Karpas-422 (cell line): ENCODE results near the gene CELF2. TPM values are rescaled to one million over a fixed set of nuclear protein-coding genes. Genes with fewer than 3 reads are reported as not detected.
A peak's percentile ranks its signal among the peaks of the same experiment; 100 is the strongest.

Experiments
- DNase-seq: peaks from one replicate; pipeline ENCODE4 v3.0.0-alpha.2; 2015
- H2AFZ ChIP-seq: fragments of 200-600 bp; sonication (generic); 2 replicates; pipeline ENCODE4 v1.6.1; 2014; ENCODE audit warnings: antibody characterized with exemption, low read length, mixed read lengths
- H3K27ac ChIP-seq: fragments of 200-600 bp; sonication (generic); 2 replicates; pipeline ENCODE4 v1.5.1; 2014; ENCODE audit warnings: mild to moderate bottlenecking, low read length, moderate library complexity
- H3K27me3 ChIP-seq: fragments of 200-600 bp; sonication (generic); 2 replicates; pipeline ENCODE4 v1.6.1; 2014; ENCODE audit warnings: low read length, mixed read lengths
- H3K36me3 ChIP-seq: fragments of 200-600 bp; sonication (generic); 2 replicates; pipeline ENCODE4 v1.6.1; 2014; ENCODE audit warnings: low read length, mixed read lengths; ENCODE audit not compliant: insufficient read depth
- H3K4me1 ChIP-seq: fragments of 200-600 bp; sonication (generic); 2 replicates; pipeline ENCODE4 v1.6.1; 2014; ENCODE audit warnings: mild to moderate bottlenecking, low read length, mixed read lengths
- H3K4me2 ChIP-seq: fragments of 200-600 bp; sonication (generic); 2 replicates; pipeline ENCODE4 v1.6.1; 2014; ENCODE audit warnings: low read length, low read depth, mild to moderate bottlenecking; ENCODE audit not compliant: poor library complexity, severe bottlenecking
- H3K4me3 ChIP-seq: fragments of 200-600 bp; sonication (generic); 2 replicates; pipeline ENCODE4 v1.5.1; 2014; ENCODE audit warnings: mild to moderate bottlenecking, antibody characterized with exemption, low read length, mixed read lengths
- H3K79me2 ChIP-seq: fragments of 200-600 bp; sonication (generic); 2 replicates; pipeline ENCODE4 v1.6.1; 2014; ENCODE audit warnings: mild to moderate bottlenecking, low read length, mixed read lengths
- H3K9ac ChIP-seq: fragments of 200-600 bp; sonication (generic); 2 replicates; pipeline ENCODE4 v1.6.0; 2014; ENCODE audit warnings: low read length
- H3K9me2 ChIP-seq: fragments of 200-600 bp; sonication (generic), shearing (Covaris generic); replicated peaks from 2 replicates; pipeline ENCODE4 v1.6.0; 2014; ENCODE audit warnings: mild to moderate bottlenecking, low read length, moderate library complexity; ENCODE audit not compliant: insufficient read depth
- H3K9me3 ChIP-seq: fragments of 300-700, 200-600 bp; sonication (generic); 2 replicates; pipeline ENCODE4 v1.6.1; 2014; ENCODE audit warnings: low read length, mixed read lengths
- H4K20me1 ChIP-seq: fragments of 200-600 bp; sonication (generic); 2 replicates; pipeline ENCODE4 v1.6.1; 2014; ENCODE audit warnings: mild to moderate bottlenecking, antibody characterized with exemption, low read length, low read depth; ENCODE audit not compliant: insufficient read depth
- total RNA-seq: library from RNA; depleted of rRNA; stranded (reverse); fragments of >200 nt; shearing (Covaris generic); gene quantifications from 2 replicates; pipeline ENCODE4 v1.2.3, GENCODE V29; 2014; ENCODE audit warnings: low replicate concordance

Gene CELF2
- total RNA-seq, 1 experiment from 2014 or later = 2.3 TPM

DNA sequence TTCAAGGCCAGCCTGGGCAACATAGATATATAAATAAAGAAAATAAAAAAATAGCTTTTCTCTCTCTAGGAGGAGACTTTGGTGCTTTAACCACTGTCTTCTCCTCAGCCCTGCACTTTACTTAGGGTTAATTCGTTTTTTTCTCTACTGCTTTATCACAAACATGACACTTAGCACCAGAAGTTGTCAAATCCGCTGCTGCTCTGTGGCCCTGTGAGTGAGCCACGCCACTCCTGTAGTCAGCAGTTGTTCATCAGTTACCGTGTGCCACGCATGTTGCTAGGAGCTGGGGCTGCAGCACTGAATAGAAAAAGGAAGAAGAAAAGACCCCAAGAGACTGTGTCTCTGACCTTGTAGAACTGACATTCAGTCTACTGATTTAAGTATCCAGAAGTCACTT, 232.6 kb downstream of the CELF2 start:
- H2AFZ ChIP-seq = no peak overlapping the region
- no peak for DNase-seq
- H3K27me3 ChIP-seq = no peaks in the 10 kb centered on the region
- no peaks in the 10 kb centered on the region for H3K79me2 ChIP-seq
- no peak overlapping the region for H3K4me3 ChIP-seq
- H3K4me1 ChIP-seq = peaks cover 47% of the 10 kb centered on the region
- no peak overlapping the region for H3K9ac ChIP-seq
- no peak overlapping the region for H3K4me2 ChIP-seq
- no peaks in the 10 kb centered on the region for H3K9me2 ChIP-seq
- no peak overlapping the region for H3K27ac ChIP-seq
- H3K36me3 ChIP-seq = no peaks in the 10 kb centered on the region
- no peaks in the 10 kb centered on the region for H3K9me3 ChIP-seq
- peaks cover 6% of the 10 kb centered on the region; the same call in 1 of the 2 replicates for H4K20me1 ChIP-seq

DNA sequence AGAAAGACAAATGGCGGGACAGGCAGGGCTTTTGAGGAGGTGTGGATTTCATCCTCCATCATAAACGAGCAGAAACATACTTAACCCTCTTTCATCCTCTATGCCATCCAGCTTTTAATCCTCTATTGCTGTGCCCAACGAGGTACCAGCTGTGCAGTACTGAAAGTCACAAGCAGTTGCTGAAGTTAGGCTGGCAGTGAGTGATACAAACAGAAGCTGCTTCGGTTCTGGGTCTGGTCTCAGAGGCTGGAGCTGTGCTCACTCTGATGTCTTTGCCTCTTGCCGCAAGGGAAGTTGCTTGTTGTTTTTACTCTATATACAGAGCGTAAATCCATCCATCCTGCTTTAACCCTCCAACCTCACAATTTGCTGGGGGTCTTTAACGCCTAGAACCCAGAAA, 235.2 kb downstream of the CELF2 start:
- Histone ChIP-seq H3K9ac (no peak overlapping the region), H3K79me2 (no peaks in the 10 kb centered on the region), H4K20me1 (peaks cover 6% of the 10 kb centered on the region; the same call in 1 of the 2 replicates), H3K4me3 (no peak overlapping the region), H3K4me1 (peaks cover 47% of the 10 kb centered on the region), H3K9me2 (no peaks in the 10 kb centered on the region), H3K36me3 (no peaks in the 10 kb centered on the region), H3K4me2 (peak overlapping the region; percentile 5), H3K27ac (no peak overlapping the region), H3K9me3 (no peaks in the 10 kb centered on the region), H2AFZ (no peak overlapping the region), H3K27me3 (no peaks in the 10 kb centered on the region)
- no peak for DNase-seq

DNA sequence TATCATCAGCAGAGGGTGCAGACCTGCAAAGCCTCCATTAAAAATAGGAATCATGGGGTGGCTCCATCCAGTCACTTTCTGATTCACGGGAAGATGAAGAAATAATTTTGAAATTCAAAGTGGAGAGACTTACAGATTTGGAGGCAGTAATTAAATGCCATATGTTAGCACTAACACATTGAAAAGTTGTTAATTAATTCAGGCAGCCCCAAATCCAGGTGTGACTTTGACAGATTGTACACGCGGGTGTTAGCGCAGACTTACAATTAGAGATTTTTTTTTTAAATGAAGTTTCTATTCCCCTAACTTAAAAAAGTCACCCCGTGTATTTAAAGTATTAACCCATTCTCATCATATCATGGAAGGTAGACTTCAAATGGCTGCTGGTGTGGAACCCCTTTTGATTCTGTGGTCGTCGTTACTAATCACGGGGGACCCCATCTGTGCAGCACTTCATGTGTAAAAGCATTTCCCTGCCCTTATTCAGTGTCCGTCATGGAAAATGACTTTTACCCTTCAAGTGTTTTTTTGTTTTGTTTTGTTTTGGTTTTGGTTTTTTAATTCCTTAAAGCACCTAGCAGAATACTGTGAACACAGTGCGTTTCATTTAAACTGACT, 235.8 kb downstream of the CELF2 start:
- no peak overlapping the region for H2AFZ ChIP-seq
- no peaks in the 10 kb centered on the region for H3K9me2 ChIP-seq
- peaks cover 47% of the 10 kb centered on the region for H3K4me1 ChIP-seq
- H3K79me2 ChIP-seq = no peaks in the 10 kb centered on the region
- H3K9ac ChIP-seq = no peak overlapping the region
- no peaks in the 10 kb centered on the region for H3K27me3 ChIP-seq
- H4K20me1 ChIP-seq = peaks cover 6% of the 10 kb centered on the region; the same call in 1 of the 2 replicates
- DNase-seq = peak; percentile 50
- no peak overlapping the region for H3K4me2 ChIP-seq
- H3K9me3 ChIP-seq = no peaks in the 10 kb centered on the region
- no peak overlapping the region for H3K4me3 ChIP-seq
- H3K36me3 ChIP-seq = no peaks in the 10 kb centered on the region
- no peak overlapping the region for H3K27ac ChIP-seq

DNA sequence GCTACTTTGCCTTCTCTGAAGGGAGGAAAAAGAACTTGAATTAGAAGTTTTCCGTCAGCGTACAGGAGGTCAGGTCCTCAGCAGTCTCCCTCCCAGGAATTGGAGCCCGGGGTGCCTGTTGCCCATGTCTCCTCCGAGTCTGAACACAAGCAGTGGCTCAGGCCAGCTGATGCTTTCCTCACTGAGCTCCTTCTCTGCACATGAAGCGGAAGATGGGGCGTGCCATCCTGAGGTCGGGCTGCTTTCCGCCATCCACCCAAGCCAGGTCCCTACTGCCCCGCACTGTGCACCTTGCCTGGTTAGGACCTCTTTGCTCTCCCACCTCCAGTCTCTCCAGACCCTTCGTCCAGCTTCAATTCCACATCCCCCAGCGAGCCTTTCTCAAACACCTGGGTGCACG, 237.5 kb downstream of the CELF2 start:
- H3K27me3 ChIP-seq = no peaks in the 10 kb centered on the region
- no peak for DNase-seq
- H3K4me3 ChIP-seq = no peak overlapping the region
- H3K9ac ChIP-seq = no peak overlapping the region
- no peak overlapping the region for H3K27ac ChIP-seq
- no peaks in the 10 kb centered on the region for H3K9me2 ChIP-seq
- H3K9me3 ChIP-seq = no peaks in the 10 kb centered on the region
- peaks cover 3% of the 10 kb centered on the region; the same call in 1 of the 2 replicates for H4K20me1 ChIP-seq
- H3K36me3 ChIP-seq = no peaks in the 10 kb centered on the region
- H2AFZ ChIP-seq = no peak overlapping the region
- H3K79me2 ChIP-seq = no peaks in the 10 kb centered on the region
- no peak overlapping the region for H3K4me2 ChIP-seq
- peaks cover 39% of the 10 kb centered on the region for H3K4me1 ChIP-seq

DNA sequence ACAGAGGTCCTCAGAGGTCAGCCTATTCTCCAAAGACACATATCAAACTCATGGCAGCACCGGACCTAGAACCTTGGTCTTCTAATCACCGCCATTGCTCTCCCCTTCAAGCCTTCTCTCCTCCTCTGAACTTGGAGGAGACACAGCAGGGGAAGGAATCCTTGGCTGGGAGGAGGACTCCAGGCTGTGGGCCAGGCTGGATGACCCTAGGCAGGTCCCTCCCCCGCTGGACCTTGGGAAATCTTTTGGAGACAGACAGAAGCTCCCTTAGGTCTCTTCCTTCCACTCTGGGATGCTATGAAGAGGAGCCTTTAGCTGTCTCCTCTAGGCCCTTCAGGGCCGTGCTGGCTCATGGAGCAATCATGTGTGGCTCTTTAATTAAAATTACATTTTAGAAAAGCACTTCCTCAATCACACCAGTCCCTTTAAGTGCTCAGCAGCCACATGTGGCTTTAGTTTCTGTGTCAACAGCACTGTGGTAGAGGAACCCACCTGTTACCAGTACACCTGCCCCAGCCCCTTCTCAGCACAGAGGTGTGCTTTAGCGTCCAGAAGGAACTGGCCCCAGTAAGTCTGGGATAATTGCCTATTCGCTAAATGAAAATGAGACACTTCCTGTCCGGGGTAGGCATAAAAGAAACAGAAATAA, 238.2 kb downstream of the CELF2 start:
- Histone ChIP-seq H3K27ac (no peak overlapping the region), H3K9me3 (no peaks in the 10 kb centered on the region), H4K20me1 (peaks cover 3% of the 10 kb centered on the region; the same call in 1 of the 2 replicates), H3K4me2 (peak overlapping the region; percentile 18), H3K79me2 (no peaks in the 10 kb centered on the region), H3K9me2 (no peaks in the 10 kb centered on the region), H3K36me3 (no peaks in the 10 kb centered on the region), H3K27me3 (no peaks in the 10 kb centered on the region), H3K9ac (no peak overlapping the region), H3K4me3 (no peak overlapping the region), H3K4me1 (peaks cover 32% of the 10 kb centered on the region), H2AFZ (no peak overlapping the region)
- peak; percentile 56 for DNase-seq

DNA sequence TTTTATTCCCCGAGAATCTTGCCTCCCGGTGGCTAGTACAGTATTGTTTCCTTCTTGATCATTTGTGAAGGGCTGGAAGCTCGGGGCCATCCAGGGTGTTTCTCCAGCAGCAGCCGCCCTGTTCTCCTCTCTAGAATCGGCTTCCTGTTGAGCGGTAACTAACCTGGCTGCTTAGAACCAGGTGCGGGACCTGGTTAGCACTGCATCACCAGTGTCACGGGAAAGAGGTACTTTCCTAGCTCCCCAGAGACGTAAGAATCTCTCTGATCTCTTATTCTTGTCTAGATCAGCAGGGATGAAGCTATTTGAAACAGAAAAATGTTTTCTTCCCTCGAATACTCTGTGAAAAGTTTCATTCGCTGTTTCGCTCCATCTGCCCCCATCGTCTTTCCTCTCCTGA, 239.2 kb downstream of the CELF2 start:
- DNase-seq = no peak
- no peaks in the 10 kb centered on the region for H3K9me3 ChIP-seq
- H4K20me1 ChIP-seq = peaks cover 3% of the 10 kb centered on the region; the same call in 1 of the 2 replicates
- no peaks in the 10 kb centered on the region for H3K79me2 ChIP-seq
- H3K27me3 ChIP-seq = no peaks in the 10 kb centered on the region
- H3K4me1 ChIP-seq = peaks cover 32% of the 10 kb centered on the region
- H3K4me3 ChIP-seq = no peak overlapping the region
- no peaks in the 10 kb centered on the region for H3K36me3 ChIP-seq
- no peak overlapping the region for H3K9ac ChIP-seq
- H3K27ac ChIP-seq = no peak overlapping the region
- no peak overlapping the region for H3K4me2 ChIP-seq
- no peaks in the 10 kb centered on the region for H3K9me2 ChIP-seq
- no peak overlapping the region for H2AFZ ChIP-seq

DNA sequence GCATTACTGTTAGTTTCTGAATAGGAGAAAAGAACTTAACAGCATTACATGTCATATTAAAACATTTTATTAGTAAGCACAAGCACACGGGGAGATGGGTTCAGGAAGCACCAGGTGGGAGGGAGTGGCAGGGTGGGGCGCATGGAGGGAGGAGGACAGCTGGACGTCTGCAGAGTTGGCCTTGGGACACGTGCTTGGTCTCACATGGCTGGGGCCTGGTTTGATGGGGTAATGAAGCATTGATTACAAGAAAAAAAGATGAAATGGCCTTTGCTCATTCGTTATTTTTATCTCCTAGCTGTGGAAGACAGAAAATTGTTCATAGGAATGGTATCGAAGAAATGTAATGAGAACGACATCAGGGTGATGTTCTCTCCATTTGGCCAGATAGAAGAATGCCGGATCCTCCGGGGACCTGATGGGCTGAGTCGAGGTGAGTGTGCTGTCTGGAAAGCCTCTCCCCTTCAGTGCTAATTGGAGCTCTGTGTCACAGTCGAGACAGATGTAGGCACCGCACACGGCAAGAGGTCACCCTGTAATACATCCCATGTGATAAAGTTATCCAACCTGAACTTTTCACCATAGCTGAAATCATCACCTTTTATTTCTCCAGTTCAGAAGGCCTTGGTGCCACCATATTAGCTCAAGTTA, 239.9 kb downstream of the CELF2 start:
- H4K20me1 ChIP-seq = peaks cover 3% of the 10 kb centered on the region; the same call in 1 of the 2 replicates
- no peaks in the 10 kb centered on the region for H3K9me3 ChIP-seq
- H3K4me1 ChIP-seq = peaks cover 31% of the 10 kb centered on the region
- H3K9ac ChIP-seq = no peak overlapping the region
- H3K4me2 ChIP-seq = no peak overlapping the region
- H3K36me3 ChIP-seq = no peaks in the 10 kb centered on the region
- H3K27me3 ChIP-seq = no peaks in the 10 kb centered on the region
- H3K79me2 ChIP-seq = no peaks in the 10 kb centered on the region
- H3K4me3 ChIP-seq = no peak overlapping the region
- H2AFZ ChIP-seq = no peak overlapping the region
- DNase-seq = no peak
- no peak overlapping the region for H3K27ac ChIP-seq
- H3K9me2 ChIP-seq = no peaks in the 10 kb centered on the region

DNA sequence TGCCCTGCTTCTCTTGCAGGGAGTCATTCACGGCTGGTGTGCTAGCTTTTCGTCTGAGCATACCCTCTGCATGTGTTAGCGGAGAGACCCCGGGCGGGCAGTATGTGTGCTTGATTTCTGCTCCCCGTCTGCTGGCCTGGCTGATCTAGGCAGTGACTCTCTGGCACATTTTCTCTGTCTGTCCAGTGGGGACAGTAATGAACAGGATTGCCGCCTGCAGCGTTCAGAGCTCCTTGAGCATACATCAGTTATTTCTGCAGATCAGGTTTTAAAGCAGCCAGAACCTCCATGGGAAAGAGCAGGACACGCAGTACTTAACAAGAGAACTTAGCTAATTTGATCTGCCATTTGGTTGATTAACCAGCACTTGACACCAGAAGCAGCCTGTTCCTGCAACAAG, 242.5 kb downstream of the CELF2 start:
- H3K4me1 ChIP-seq = peaks cover 11% of the 10 kb centered on the region

More for the DNA sequence above, 242.5 kb downstream of the CELF2 start:
- no peaks in the 10 kb centered on the region for H3K9me3 ChIP-seq
- H3K4me2 ChIP-seq = no peak overlapping the region
- no peaks in the 10 kb centered on the region for H3K36me3 ChIP-seq
- no peak overlapping the region for H3K4me3 ChIP-seq
- no peak overlapping the region for H2AFZ ChIP-seq
- H3K27me3 ChIP-seq = no peaks in the 10 kb centered on the region
- no peak overlapping the region for H3K9ac ChIP-seq
- H4K20me1 ChIP-seq = no peaks in the 10 kb centered on the region
- no peak for DNase-seq
- H3K79me2 ChIP-seq = no peaks in the 10 kb centered on the region
- H3K27ac ChIP-seq = no peak overlapping the region
- H3K9me2 ChIP-seq = no peaks in the 10 kb centered on the region
